Gastrocnemius medialis (tissue), 4 donors: ENCODE measurements around the gene SLC29A2. TPM values are rescaled to one million over a fixed set of nuclear protein-coding genes. Genes with fewer than 3 reads are reported as not detected.

Source experiments
- ATAC-seq, 2 donors: fragments of 150-250 bp; one replicate each; pipeline ENCODE4 v1.9.1; 2016
- DNase-seq, 2 donors: peaks; one replicate each; pipeline ENCODE4 v3.0.0-alpha.2; 2019
- H3K27ac ChIP-seq, 4 donors: fragments of 200-600 bp; sonication (generic); 1 replicate in 1 of 4; 2 replicates in 3 of 4; pipeline ENCODE4 v1.5.1; 2016 to 2018; ENCODE audit warnings: mild to moderate bottlenecking in 2 of 4, moderate library complexity in 1 of 4
- H3K27me3 ChIP-seq, 3 donors: fragments of 200-600 bp; sonication (generic) in 2 of 3; 1 replicate in 1 of 3; 2 replicates in 2 of 3; pipeline versions ENCODE4 v1.5.1 to v1.6.0; 2016 to 2019; ENCODE audit warnings: mild to moderate bottlenecking in 1 of 3, moderate library complexity in 1 of 3
- H3K36me3 ChIP-seq, 2 donors: fragments of 200-600 bp; sonication (generic) in 1 of 2; one replicate each; pipeline ENCODE4 v1.5.1; 2017 to 2018
- H3K4me1 ChIP-seq, 2 donors: fragments of 200-600 bp; sonication (generic) in 1 of 2; one replicate each; pipeline ENCODE4 v1.5.1; 2016 to 2017; ENCODE audit warnings: mild to moderate bottlenecking in 2 of 2
- H3K4me3 ChIP-seq, 4 donors: fragments of 200-600 bp; sonication (generic) in 3 of 4; 1 replicate in 1 of 4; 2 replicates in 3 of 4; pipeline ENCODE4 v1.5.1; 2016 to 2019; ENCODE audit warnings: mild to moderate bottlenecking in 2 of 4
- H3K9me3 ChIP-seq, 3 donors: fragments of 200-600 bp; sonication (generic) in 2 of 3; 1 replicate in 1 of 3; 2 replicates in 2 of 3; pipeline ENCODE4 v1.5.1; 2016 to 2019
- CTCF ChIP-seq, 5 experiments: fragments of 450-650 bp in 3 of 5; fragments of 200-600 bp in 2 of 5; sonication (generic) in 2 of 5; IDR thresholded peaks in 4 of 5; conservative IDR thresholded peaks in 1 of 5; 1 replicate in 4 of 5; 2 replicates in 1 of 5; pipeline ENCODE4 v1.5.1; 2016 to 2019; ENCODE audit warnings: antibody characterized with exemption in 5 of 5, mild to moderate bottlenecking in 3 of 5, moderate library complexity in 3 of 5
- POLR2A ChIP-seq, 2 donors: fragments of 450-650 bp; IDR thresholded peaks; one replicate each; pipeline ENCODE4 v1.6.1; 2017; ENCODE audit warnings: antibody characterized with exemption in 2 of 2, mild to moderate bottlenecking in 2 of 2, moderate library complexity in 2 of 2
- in situ Hi-C, 4 donors: fragments of 200-750 bp; cut with MboI; loops; one replicate each; pipeline versions ENCODE4 v1.15.0 to v1.8.0; 2017; ENCODE audit warnings: low sequenced_read_pairs in 4 of 4
- intact Hi-C: fragments of 100-400 bp; cut with DNase I; formaldehyde crosslinking; loops from one replicate; pipeline ENCODE4 v1.15.1; 2023; ENCODE audit warnings: low total_unique reads
- total RNA-seq, 4 donors: library from RNA; depleted of rRNA; stranded (reverse); fragments of >200 nt; gene quantifications; one replicate each; pipeline versions ENCODE4 v1.1.0 to v1.2.3, GENCODE V29; 2016

Gene SLC29A2
- total RNA-seq, 4 donors from 2014 or later, result 39.2 to 106 (median 70.6) TPM

GRCh38 chr11:66314561-66315497 is 56.7 kb downstream of the SLC29A2 start:
- Histone ChIP-seq H3K4me1 (peaks cover 6 to 7% of the 10 kb centered on the region in 2 donors), H3K27me3 (peaks cover 5 to 14% (median 12%) of the 10 kb centered on the region in 3 donors), H3K9me3 (no peaks in the 10 kb centered on the region), H3K4me3 (peak overlapping the region; percentile 1 to 79 (median 37)), H3K27ac (peak overlapping the region; percentile 72 to 84 (median 80)), H3K36me3 (no peaks in the 10 kb centered on the region)
- in situ Hi-C loops, result no loop called here
- TF ChIP-seq POLR2A (IDR thresholded peaks at IDR 0.05), result no peak
- intact Hi-C loops, result no loop called here
- ATAC-seq (no peak), DNase-seq (no peak)

GRCh38 chr11:66314186-66314501 is 57.4 kb downstream of the SLC29A2 start:
- in situ Hi-C loops, result no loop called here
- Histone ChIP-seq H3K4me1 (peaks cover 6 to 7% of the 10 kb centered on the region in 2 donors), H3K4me3 (peak overlapping the region; percentile 1 to 79 (median 37)), H3K36me3 (no peaks in the 10 kb centered on the region), H3K27ac (peak overlapping the region; percentile 72 to 84 (median 80)), H3K27me3 (peaks cover 5 to 14% (median 12%) of the 10 kb centered on the region in 3 donors), H3K9me3 (no peaks in the 10 kb centered on the region)
- intact Hi-C loops, result no loop called here
- DNase-seq (no peak), ATAC-seq (no peak)
- TF ChIP-seq POLR2A (IDR thresholded peaks at IDR 0.05), result no peak
- TF ChIP-seq CTCF (IDR thresholded peaks at IDR 0.05 in 4 of 5, conservative IDR thresholded peaks at IDR 0.05 in 1 of 5), result no peak

GRCh38 chr11:66313321-66314185 is 58.0 kb downstream of the SLC29A2 start:
- peak overlapping the region; percentile 68 to 79 (median 72) for H3K4me3 ChIP-seq
- H3K4me1 ChIP-seq, result peaks cover 2 to 6% of the 10 kb centered on the region in 2 donors
- no peak for TF ChIP-seq CTCF (IDR thresholded peaks at IDR 0.05 in 4 of 5, conservative IDR thresholded peaks at IDR 0.05 in 1 of 5)
- TF ChIP-seq POLR2A (IDR thresholded peaks at IDR 0.05), result no peak
- H3K9me3 ChIP-seq, result no peaks in the 10 kb centered on the region
- intact Hi-C loops, result no loop called here
- peak overlapping the region; percentile 72 to 84 (median 80) for H3K27ac ChIP-seq
- H3K27me3 ChIP-seq, result peaks cover 5 to 14% (median 12%) of the 10 kb centered on the region in 3 donors
- DNase-seq (no peak), ATAC-seq (no peak)
- H3K36me3 ChIP-seq, result no peaks in the 10 kb centered on the region
- in situ Hi-C loops, result no loop called here

GRCh38 chr11:66312549-66313320 is 58.8 kb downstream of the SLC29A2 start:
- H3K9me3 ChIP-seq, result no peaks in the 10 kb centered on the region
- H3K27me3 ChIP-seq, result peaks cover 5 to 14% (median 12%) of the 10 kb centered on the region in 3 donors
- H3K4me3 ChIP-seq, result peak overlapping the region; percentile 68 to 79 (median 72)
- in situ Hi-C loops, result no loop called here
- peaks cover 0 to 2% of the 10 kb centered on the region in 2 donors for H3K4me1 ChIP-seq
- no peak for TF ChIP-seq CTCF (IDR thresholded peaks at IDR 0.05 in 4 of 5, conservative IDR thresholded peaks at IDR 0.05 in 1 of 5)
- TF ChIP-seq POLR2A (IDR thresholded peaks at IDR 0.05), result peak; percentile 40 to 47
- peak; percentile 91 to 95 for DNase-seq
- intact Hi-C loops, result loop anchor here (1.0 kb wide), 2 partner anchors 16 to 77 kb away; no protein-coding TSS in a partner anchor
- no peaks in the 10 kb centered on the region for H3K36me3 ChIP-seq
- peak; percentile 74 to 77 for ATAC-seq
- peak overlapping the region; percentile 72 to 84 (median 80) for H3K27ac ChIP-seq

Other genes starting within 250 kb of the SLC29A2 start
- 10 to 100 TPM; 28.4 to 58.7 (median 51.2) TPM for gene KLC2, start 114.1 kb downstream of the SLC29A2 start, total RNA-seq
- 100 to 1,000 TPM in 3 of 4 donors, 10 to 100 TPM in 1; 96.0 to 194 (median 130) TPM for gene RAB1B, start 103.1 kb downstream of the SLC29A2 start, total RNA-seq
- not detected for gene CNIH2, start 93.6 kb downstream of the SLC29A2 start, total RNA-seq
- 100 to 1,000 TPM; 106 to 137 (median 113) TPM for gene YIF1A, start 82.6 kb downstream of the SLC29A2 start, total RNA-seq
- not detected for gene TMEM151A, start 79.9 kb downstream of the SLC29A2 start, total RNA-seq
- gene CD248, start 54.7 kb downstream of the SLC29A2 start, total RNA-seq, result 1 to 10 TPM in 3 of 4 donors, under 1 TPM in 1; 0.46 to 4.6 (median 2.8) TPM
- gene RIN1, start 35.3 kb downstream of the SLC29A2 start, total RNA-seq, result 1 to 10 TPM; 1.9 to 9.7 (median 7.0) TPM
- 10 to 100 TPM; 40.1 to 73.5 (median 64.8) TPM for gene BRMS1, start 26.7 kb downstream of the SLC29A2 start, total RNA-seq
- 10 to 100 TPM; 30.3 to 59.7 (median 40.4) TPM for gene B4GAT1, start 24.1 kb downstream of the SLC29A2 start, total RNA-seq
- gene NPAS4, start 49.3 kb upstream of the SLC29A2 start, total RNA-seq, result not detected
- 10 to 100 TPM; 35.1 to 64.1 (median 52.5) TPM for gene MRPL11, start 67.1 kb upstream of the SLC29A2 start, total RNA-seq
- gene PELI3, start 95.1 kb upstream of the SLC29A2 start, total RNA-seq, result 10 to 100 TPM; 26.1 to 55.9 (median 37.3) TPM
- gene DPP3, start 108.7 kb upstream of the SLC29A2 start, total RNA-seq, result 10 to 100 TPM; 28.5 to 58.5 (median 37.4) TPM
- 10 to 100 TPM; 19.8 to 34.5 (median 31.2) TPM for gene BBS1, start 138.9 kb upstream of the SLC29A2 start, total RNA-seq
- 10 to 100 TPM in 2 of 4 donors, 1 to 10 TPM in 2; 7.2 to 13.0 (median 11.2) TPM for gene ZDHHC24, start 174.3 kb upstream of the SLC29A2 start, total RNA-seq
- gene ACTN3, start 175.1 kb upstream of the SLC29A2 start, total RNA-seq, result 1 to 10 TPM in 3 of 4 donors, under 1 TPM in 1; 0.85 to 2.4 (median 1.2) TPM
- 10 to 100 TPM; 49.1 to 87.0 (median 60.6) TPM for gene CTSF, start 196.8 kb upstream of the SLC29A2 start, total RNA-seq
- under 1 TPM in 2 of 4 donors, not detected in 2; 0.13 to 0.41 TPM for gene CCDC87, start 221.3 kb upstream of the SLC29A2 start, total RNA-seq
- 10 to 100 TPM in 3 of 4 donors, 1 to 10 TPM in 1; 9.0 to 12.3 (median 11.7) TPM for gene CCS, start 221.4 kb upstream of the SLC29A2 start, total RNA-seq
- gene RBM14, start 244.9 kb upstream of the SLC29A2 start, total RNA-seq, result 10 to 100 TPM; 17.0 to 43.2 (median 29.4) TPM